Endothelial cell (in vitro differentiated cells): ENCODE data around the gene ADAP1. TPM values are rescaled to one million over a fixed set of nuclear protein-coding genes. Genes with fewer than 3 reads are reported as not detected.

Source experiments
- DNase-seq: peaks from one replicate; pipeline ENCODE4 v3.0.0; 2021; ENCODE audit warnings: low spot score
- H3K27ac Mint-ChIP-seq: one replicate; pipeline ENCODE4 v1.8.0; 2021; ENCODE audit warnings: mixed read lengths, inconsistent platforms; ENCODE audit not compliant: unreplicated experiment
- H3K27me3 Mint-ChIP-seq: one replicate; pipeline ENCODE4 v1.8.0; 2021; ENCODE audit warnings: mild to moderate bottlenecking, moderate library complexity, mixed read lengths, inconsistent platforms; ENCODE audit not compliant: unreplicated experiment
- H3K36me3 Mint-ChIP-seq: one replicate; pipeline ENCODE4 v1.8.0; 2021; ENCODE audit warnings: mild to moderate bottlenecking, low read depth, mixed read lengths, inconsistent platforms; ENCODE audit not compliant: unreplicated experiment
- H3K4me1 Mint-ChIP-seq: one replicate; pipeline ENCODE4 v1.8.0; 2021; ENCODE audit warnings: mild to moderate bottlenecking, mixed read lengths, inconsistent platforms; ENCODE audit not compliant: unreplicated experiment
- H3K4me3 Mint-ChIP-seq: one replicate; pipeline ENCODE4 v1.8.0; 2021; ENCODE audit warnings: mild to moderate bottlenecking, mixed read lengths, inconsistent platforms; ENCODE audit not compliant: unreplicated experiment
- H3K9me3 Mint-ChIP-seq: one replicate; pipeline ENCODE4 v1.8.0; 2021; ENCODE audit warnings: mixed read lengths, inconsistent platforms; ENCODE audit not compliant: unreplicated experiment
- total RNA-seq: library from RNA; stranded (reverse); fragmentation: NEBNext Ultra II Directional; extraction: Animal tissue kit (Norgen Biotek cat#: 25700); gene quantifications from one replicate; pipeline ENCODE4 v1.2.1, GENCODE V29; 2021; ENCODE audit not compliant: unreplicated experiment
- TF ChIP-seq, protein P1 (sequence below): fragments of 200-600 bp; sonication (generic); IDR thresholded peaks from one replicate; pipeline ENCODE4 v1.5.0; 2021; ENCODE audit warnings: antibody characterized with exemption; ENCODE audit not compliant: unreplicated experiment

The ADAP1 gene
- total RNA-seq, 1 donor from 2014 or later = 1.7 TPM

DNA sequence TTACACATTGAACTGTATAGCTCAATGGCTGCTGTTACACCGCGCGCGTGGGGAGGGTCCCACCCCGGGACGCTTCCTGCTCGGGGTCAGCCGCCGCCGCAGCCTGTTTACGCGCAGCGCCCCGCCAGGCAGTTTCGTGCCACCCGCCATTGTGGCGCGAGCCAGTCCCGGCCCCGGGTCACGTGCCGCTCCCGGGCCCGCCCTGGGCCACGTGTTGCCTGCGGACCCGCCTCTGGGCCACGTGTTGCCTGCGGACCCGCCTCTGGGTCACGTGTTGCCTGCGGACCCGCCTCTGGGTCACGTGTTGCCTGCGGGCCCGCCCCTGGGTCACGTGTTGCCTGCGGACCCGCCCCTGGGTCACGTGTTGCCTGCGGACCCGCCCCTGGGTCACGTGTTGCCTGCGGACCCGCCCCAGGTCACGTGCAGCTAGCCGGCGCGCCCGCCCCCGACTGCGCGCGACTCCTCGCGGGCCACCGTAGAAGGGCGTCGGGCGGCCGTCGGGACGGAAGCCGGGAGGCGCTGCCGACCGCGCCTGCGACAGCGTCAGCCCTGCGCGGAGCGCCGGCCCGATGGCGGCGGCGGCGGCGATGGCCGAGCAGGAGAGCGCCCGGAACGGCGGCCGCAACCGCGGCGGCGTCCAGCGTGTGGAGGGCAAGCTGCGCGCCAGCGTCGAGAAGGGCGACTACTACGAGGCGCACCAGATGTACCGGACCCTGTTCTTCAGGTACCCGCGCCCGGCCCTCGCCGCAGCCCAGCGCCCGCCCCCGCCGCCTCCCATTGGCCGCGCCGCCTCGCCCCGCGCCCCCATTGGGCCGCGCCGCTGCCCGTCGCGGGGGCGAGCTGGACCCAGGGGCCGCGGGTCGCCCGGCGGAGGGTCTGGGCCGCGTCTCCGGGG, 78.2 kb downstream of the ADAP1 start, which contains the start of gene GET4:
TSS of gene GET4 (plus strand) at position 478 of the 895 bp plus-strand sequence. CDS start at position 570, 92 bp downstream.
- Mint-ChIP-seq H3K27me3 (peaks cover 1% of the 10 kb centered on the region), H3K36me3 (peaks cover 30% of the 10 kb centered on the region), H3K9me3 (no peaks in the 10 kb centered on the region), H3K4me3 (peak within 1 kb of the TSS; percentile 94), H3K27ac (peak within 1 kb of the TSS; percentile 61), H3K4me1 (peaks cover 22% of the 10 kb centered on the region)
- TF ChIP-seq, protein P1, sequence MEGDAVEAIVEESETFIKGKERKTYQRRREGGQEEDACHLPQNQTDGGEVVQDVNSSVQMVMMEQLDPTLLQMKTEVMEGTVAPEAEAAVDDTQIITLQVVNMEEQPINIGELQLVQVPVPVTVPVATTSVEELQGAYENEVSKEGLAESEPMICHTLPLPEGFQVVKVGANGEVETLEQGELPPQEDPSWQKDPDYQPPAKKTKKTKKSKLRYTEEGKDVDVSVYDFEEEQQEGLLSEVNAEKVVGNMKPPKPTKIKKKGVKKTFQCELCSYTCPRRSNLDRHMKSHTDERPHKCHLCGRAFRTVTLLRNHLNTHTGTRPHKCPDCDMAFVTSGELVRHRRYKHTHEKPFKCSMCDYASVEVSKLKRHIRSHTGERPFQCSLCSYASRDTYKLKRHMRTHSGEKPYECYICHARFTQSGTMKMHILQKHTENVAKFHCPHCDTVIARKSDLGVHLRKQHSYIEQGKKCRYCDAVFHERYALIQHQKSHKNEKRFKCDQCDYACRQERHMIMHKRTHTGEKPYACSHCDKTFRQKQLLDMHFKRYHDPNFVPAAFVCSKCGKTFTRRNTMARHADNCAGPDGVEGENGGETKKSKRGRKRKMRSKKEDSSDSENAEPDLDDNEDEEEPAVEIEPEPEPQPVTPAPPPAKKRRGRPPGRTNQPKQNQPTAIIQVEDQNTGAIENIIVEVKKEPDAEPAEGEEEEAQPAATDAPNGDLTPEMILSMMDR = no peak
- DNase-seq = peak; percentile 97

DNA sequence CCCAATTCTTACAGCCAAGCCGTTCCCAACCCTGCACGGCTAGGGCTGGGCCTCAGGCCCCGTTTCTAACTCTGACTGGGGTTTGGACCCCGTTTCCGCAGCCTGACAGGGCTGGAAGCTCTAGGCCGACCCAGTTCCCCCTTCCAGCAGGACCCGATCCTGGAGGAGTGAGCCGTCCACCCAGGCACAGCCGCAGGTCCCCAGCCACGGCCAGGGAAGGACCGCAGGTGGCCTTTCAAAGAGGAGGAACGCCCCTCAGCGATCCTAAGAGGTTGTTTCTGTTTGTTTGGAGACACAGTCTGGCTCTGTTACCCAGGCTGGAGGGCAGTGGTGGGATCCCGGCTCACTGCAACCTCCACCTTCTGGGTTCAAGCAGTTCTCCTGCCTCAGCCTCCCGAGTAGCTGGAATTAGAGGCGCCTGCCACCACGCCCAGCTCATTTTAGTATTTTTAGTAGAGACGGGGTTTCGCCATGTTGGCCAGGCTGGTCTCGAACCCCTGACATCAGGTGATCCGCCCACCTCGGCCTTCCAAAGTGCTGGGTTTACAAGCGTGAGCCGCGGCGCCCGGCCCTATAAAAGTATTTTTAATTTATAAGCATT, 78.9 kb downstream of the ADAP1 start:
- no peak for DNase-seq
- Mint-ChIP-seq H3K36me3 (peaks cover 30% of the 10 kb centered on the region), H3K27ac (peak overlapping the region; percentile 9)

DNA sequence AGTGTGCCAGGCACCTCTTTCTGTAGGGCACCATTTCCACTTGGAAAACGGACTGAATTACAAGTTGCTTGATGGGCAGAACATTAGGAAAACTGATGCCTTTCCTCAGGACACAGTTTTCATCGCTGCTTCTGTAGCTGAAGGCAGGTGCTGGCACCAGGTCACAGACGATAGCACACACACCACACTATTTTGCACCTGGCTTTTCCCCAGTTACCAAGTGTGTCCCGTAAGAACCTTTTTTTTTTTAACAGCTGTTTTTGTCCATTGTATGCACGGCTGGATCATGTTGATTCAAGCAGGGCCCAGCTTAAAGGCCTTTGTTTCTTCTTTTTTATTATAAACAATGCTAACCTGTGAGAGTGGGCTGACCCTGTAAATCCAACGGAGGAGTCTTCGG, 79.4 kb downstream of the ADAP1 start:
- Mint-ChIP-seq H3K4me1 (peaks cover 22% of the 10 kb centered on the region), H3K36me3 (peaks cover 30% of the 10 kb centered on the region), H3K4me3 (peak overlapping the region; percentile 21), H3K9me3 (no peaks in the 10 kb centered on the region), H3K27me3 (peaks cover 1% of the 10 kb centered on the region), H3K27ac (peak overlapping the region; percentile 9)
- DNase-seq = no peak
- TF ChIP-seq, protein P1 = no peak

More for the DNA sequence above, 78.9 kb downstream of the ADAP1 start:
- H3K4me1 Mint-ChIP-seq = peaks cover 22% of the 10 kb centered on the region
- H3K4me3 Mint-ChIP-seq = no peak overlapping the region
- TF ChIP-seq, protein P1 = no peak
- H3K27me3 Mint-ChIP-seq = peaks cover 1% of the 10 kb centered on the region
- H3K9me3 Mint-ChIP-seq = no peaks in the 10 kb centered on the region

DNA sequence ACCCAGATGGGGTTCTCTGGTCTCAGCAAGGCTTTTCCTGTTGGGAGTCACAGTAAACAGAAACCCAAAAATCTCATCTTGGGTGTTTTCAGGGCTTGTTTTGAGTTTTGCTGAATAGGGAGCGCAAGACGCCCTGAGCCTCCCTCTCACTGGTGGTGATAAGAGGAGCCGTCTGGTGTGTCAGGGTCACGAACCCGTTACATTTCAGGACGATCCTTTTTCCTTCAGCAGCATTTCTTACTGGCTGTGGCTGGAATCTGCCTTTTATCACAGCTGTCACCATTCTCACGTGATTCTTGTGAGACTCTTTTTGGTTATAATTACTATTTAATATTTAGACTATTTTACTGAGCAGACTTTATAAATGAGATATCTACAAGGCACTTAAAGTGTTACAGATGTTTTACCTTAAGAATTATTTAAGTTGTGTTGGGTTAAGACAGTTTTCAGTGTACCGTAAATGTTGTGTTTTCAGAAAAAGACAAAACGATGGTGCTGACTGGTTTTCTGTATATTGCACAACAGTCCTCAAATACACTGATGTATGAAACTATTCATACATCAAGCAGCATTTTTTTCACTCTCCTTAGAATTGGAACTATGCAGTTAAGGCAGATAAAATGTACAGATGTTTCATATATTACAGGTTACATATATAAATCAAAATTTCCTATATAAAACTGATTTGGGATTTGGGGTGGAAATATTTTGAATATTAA, 80.3 kb downstream of the ADAP1 start:
- no peaks in the 10 kb centered on the region for H3K9me3 Mint-ChIP-seq
- peaks cover 20% of the 10 kb centered on the region for H3K4me1 Mint-ChIP-seq
- peak overlapping the region; percentile 96 for H3K27ac Mint-ChIP-seq
- TF ChIP-seq, protein P1 = no peak
- H3K4me3 Mint-ChIP-seq = peak overlapping the region; percentile 38
- no peak for DNase-seq
- peaks cover 28% of the 10 kb centered on the region for H3K36me3 Mint-ChIP-seq
- peaks cover 1% of the 10 kb centered on the region for H3K27me3 Mint-ChIP-seq
